Embryonic facial prominence (tissue), 1 donor: Measurements from ENCODE around the gene PACS2.

Experiments used
- DNase-seq: peaks from one replicate; pipeline ENCODE4 v3.0.0-alpha.2; 2016; ENCODE audit errors: extremely low spot score

Gene PACS2

GRCh38 chr14:105386581-105387529 is 72.3 kb downstream of the PACS2 start:
- DNase-seq, result no peak

- DNase-seq, result no peak
Observed at GRCh38 chr14:105387530-105387922, 73.0 kb downstream of the PACS2 start.

GRCh38 chr14:105388110-105388951 is 73.8 kb downstream of the PACS2 start:
- no peak for DNase-seq

- no peak for DNase-seq
Observed at GRCh38 chr14:105388976-105389375, 74.4 kb downstream of the PACS2 start.

GRCh38 chr14:105389534-105389933 is 75.0 kb downstream of the PACS2 start:
- DNase-seq, result no peak

GRCh38 chr14:105389976-105390848 is 75.7 kb downstream of the PACS2 start:
- DNase-seq, result no peak

- no peak for DNase-seq
Observed at GRCh38 chr14:105390849-105391500, 76.4 kb downstream of the PACS2 start.

GRCh38 chr14:105391541-105391940 is 77.0 kb downstream of the PACS2 start:
- no peak for DNase-seq

- no peak for DNase-seq
Observed at GRCh38 chr14:105392131-105393090, 77.9 kb downstream of the PACS2 start.

GRCh38 chr14:105393151-105393550 is 78.6 kb downstream of the PACS2 start:
- no peak for DNase-seq

GRCh38 chr14:105394714-105395537 is 80.4 kb downstream of the PACS2 start:
- no peak for DNase-seq

- no peak for DNase-seq
Observed at GRCh38 chr14:105395538-105395854, 80.9 kb downstream of the PACS2 start.

GRCh38 chr14:105397350-105397931 is 82.9 kb downstream of the PACS2 start:
- no peak for DNase-seq

GRCh38 chr14:105398044-105398725 is 83.6 kb downstream of the PACS2 start, which contains the start of gene TEX22:
TEX22 (plus strand) TSS chr14:105398538; CDS start chr14:105399341, 803 bp downstream.
- DNase-seq, result peak; percentile 77

- no peak for DNase-seq
Observed at GRCh38 chr14:105398726-105399465, 84.3 kb downstream of the PACS2 start.

GRCh38 chr14:105399466-105399775 is 84.9 kb downstream of the PACS2 start:
- DNase-seq, result no peak

GRCh38 chr14:105400016-105400415 is 85.5 kb downstream of the PACS2 start:
- no peak for DNase-seq

- no peak for DNase-seq
Observed at GRCh38 chr14:105401699-105402098, 87.2 kb downstream of the PACS2 start.
